Stimulated activated CD4-positive, alpha-beta T cell treated with anti-CD3 and anti-CD28 coated beads, TNF-alpha, amount 100 ng/mL, for 24 hours (primary cell): ENCODE measurements around the gene SLC37A2.

ENCODE experiments used
- DNase-seq, 3 experiments: peaks; one replicate each; pipeline ENCODE4 v3.0.0-alpha.2; 2020; ENCODE audit warnings: low read depth in 3 of 3

The SLC37A2 gene

GRCh38 chr11:125111001-125111342 is 47.9 kb downstream of the SLC37A2 start:
- no peak for DNase-seq

- DNase-seq = peak; percentile 91 to 97 (median 93)
Measured at GRCh38 chr11:125111343-125112207, 48.5 kb downstream of the SLC37A2 start, which contains the start of gene TMEM218. TSS of gene TMEM218 (minus strand) at chr11:125111626. CDS start at chr11:125102241, 9,385 bp downstream.

GRCh38 chr11:125112208-125112604 is 49.1 kb downstream of the SLC37A2 start:
- no peak for DNase-seq

GRCh38 chr11:125114518-125114917 is 51.4 kb downstream of the SLC37A2 start:
- no peak for DNase-seq

GRCh38 chr11:125117429-125117828 is 54.3 kb downstream of the SLC37A2 start:
- no peak for DNase-seq

GRCh38 chr11:125123194-125123946 is 60.3 kb downstream of the SLC37A2 start:
- DNase-seq = no peak

- peak in 2 of 3 experiments; percentile 12 to 37 for DNase-seq
Measured at GRCh38 chr11:125123947-125124617, 61.0 kb downstream of the SLC37A2 start.

- DNase-seq = no peak
Measured at GRCh38 chr11:125124618-125124992, 61.5 kb downstream of the SLC37A2 start.

- no peak for DNase-seq
Measured at GRCh38 chr11:125128450-125128849, 65.3 kb downstream of the SLC37A2 start.

GRCh38 chr11:125129316-125129993 is 66.3 kb downstream of the SLC37A2 start:
- DNase-seq = no peak

GRCh38 chr11:125132071-125132470 is 69.0 kb downstream of the SLC37A2 start:
- no peak for DNase-seq

- DNase-seq = no peak
Measured at GRCh38 chr11:125132596-125132995, 69.5 kb downstream of the SLC37A2 start.

- DNase-seq = no peak
Measured at GRCh38 chr11:125136001-125136400, 72.9 kb downstream of the SLC37A2 start.

- DNase-seq = no peak
Measured at GRCh38 chr11:125138966-125139365, 75.9 kb downstream of the SLC37A2 start.

- no peak for DNase-seq
Measured at GRCh38 chr11:125139778-125140177, 76.7 kb downstream of the SLC37A2 start.
